ENCODE measurements around the gene ADAMTS14.

DNA sequence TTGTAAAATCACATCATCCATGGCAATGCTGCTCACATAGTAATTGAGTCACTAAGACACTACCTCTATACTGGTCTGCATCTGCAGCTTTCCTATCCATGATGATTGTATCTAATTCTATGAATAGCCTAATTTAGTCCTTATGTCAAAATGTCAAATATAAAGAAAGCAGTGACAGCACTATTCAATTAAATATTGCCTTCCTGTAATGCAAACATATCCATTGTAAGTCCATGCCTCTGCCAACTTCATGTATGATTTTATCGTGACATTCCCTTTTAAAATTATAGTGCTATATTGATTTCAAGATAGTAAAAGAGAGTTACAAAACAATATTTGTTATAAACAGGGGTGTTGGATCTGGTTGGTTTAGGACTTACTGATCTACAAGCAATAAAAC is 138.7 kb downstream of the ADAMTS14 start:
- TF ChIP-seq, protein P1, sequence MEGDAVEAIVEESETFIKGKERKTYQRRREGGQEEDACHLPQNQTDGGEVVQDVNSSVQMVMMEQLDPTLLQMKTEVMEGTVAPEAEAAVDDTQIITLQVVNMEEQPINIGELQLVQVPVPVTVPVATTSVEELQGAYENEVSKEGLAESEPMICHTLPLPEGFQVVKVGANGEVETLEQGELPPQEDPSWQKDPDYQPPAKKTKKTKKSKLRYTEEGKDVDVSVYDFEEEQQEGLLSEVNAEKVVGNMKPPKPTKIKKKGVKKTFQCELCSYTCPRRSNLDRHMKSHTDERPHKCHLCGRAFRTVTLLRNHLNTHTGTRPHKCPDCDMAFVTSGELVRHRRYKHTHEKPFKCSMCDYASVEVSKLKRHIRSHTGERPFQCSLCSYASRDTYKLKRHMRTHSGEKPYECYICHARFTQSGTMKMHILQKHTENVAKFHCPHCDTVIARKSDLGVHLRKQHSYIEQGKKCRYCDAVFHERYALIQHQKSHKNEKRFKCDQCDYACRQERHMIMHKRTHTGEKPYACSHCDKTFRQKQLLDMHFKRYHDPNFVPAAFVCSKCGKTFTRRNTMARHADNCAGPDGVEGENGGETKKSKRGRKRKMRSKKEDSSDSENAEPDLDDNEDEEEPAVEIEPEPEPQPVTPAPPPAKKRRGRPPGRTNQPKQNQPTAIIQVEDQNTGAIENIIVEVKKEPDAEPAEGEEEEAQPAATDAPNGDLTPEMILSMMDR (IDR thresholded peaks at IDR 0.05): no peak
- TF ChIP-seq POLR2AphosphoS5 (IDR thresholded peaks at IDR 0.05): no peak
- no peak for TF ChIP-seq EP300 (IDR thresholded peaks at IDR 0.05)
- TF ChIP-seq POLR2A (IDR thresholded peaks at IDR 0.05): no peak
